Measurements from ENCODE around the gene CPLX3. TPM values are rescaled to one million over a fixed set of nuclear protein-coding genes. Genes with fewer than 3 reads are reported as not detected.

CPLX3 gene
- total RNA-seq, 3 donors from 2014 or later, result 0.66 TPM; not detected in 2

GRCh38 chr15:74780523-74781430, 45.6 kb upstream of the CPLX3 start:
- H3K4me3 ChIP-seq, result peak overlapping the region in 2 of 3 donors; percentile 71 to 99

GRCh38 chr15:74781431-74782258, 44.8 kb upstream of the CPLX3 start, which contains the start of gene CSK:
CSK (plus strand) TSS chr15:74782080; CDS start chr15:74798298, 16,218 bp downstream.
- H3K4me1 ChIP-seq, result peaks cover 7 to 37% of the 10 kb centered on the region in 2 donors
- no peaks in the 10 kb centered on the region for H3K36me3 ChIP-seq
- peak within 1 kb of the TSS; percentile 81 to 96 for H3K27ac ChIP-seq
- no peak for DNase-seq (ENCODE audit: low spot score in 2 of 2)
- no peaks in the 10 kb centered on the region for H3K9me3 ChIP-seq
- TF ChIP-seq, protein P1, sequence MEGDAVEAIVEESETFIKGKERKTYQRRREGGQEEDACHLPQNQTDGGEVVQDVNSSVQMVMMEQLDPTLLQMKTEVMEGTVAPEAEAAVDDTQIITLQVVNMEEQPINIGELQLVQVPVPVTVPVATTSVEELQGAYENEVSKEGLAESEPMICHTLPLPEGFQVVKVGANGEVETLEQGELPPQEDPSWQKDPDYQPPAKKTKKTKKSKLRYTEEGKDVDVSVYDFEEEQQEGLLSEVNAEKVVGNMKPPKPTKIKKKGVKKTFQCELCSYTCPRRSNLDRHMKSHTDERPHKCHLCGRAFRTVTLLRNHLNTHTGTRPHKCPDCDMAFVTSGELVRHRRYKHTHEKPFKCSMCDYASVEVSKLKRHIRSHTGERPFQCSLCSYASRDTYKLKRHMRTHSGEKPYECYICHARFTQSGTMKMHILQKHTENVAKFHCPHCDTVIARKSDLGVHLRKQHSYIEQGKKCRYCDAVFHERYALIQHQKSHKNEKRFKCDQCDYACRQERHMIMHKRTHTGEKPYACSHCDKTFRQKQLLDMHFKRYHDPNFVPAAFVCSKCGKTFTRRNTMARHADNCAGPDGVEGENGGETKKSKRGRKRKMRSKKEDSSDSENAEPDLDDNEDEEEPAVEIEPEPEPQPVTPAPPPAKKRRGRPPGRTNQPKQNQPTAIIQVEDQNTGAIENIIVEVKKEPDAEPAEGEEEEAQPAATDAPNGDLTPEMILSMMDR (IDR thresholded peaks at IDR 0.05), result peak in 2 of 3 donors; percentile 30 to 78
- TF ChIP-seq POLR2A (IDR thresholded peaks at IDR 0.05) (no peak), POLR2AphosphoS5 (IDR thresholded peaks at IDR 0.05) (peak in 1 of 3 donors; percentile 11)
- peak within 1 kb of the TSS; percentile 71 to 99 (median 81) for H3K4me3 ChIP-seq
- intact Hi-C loops (cut with DNase I; ENCODE audit: low total_unique reads), result no loop called here
- H3K27me3 ChIP-seq, result no peaks in the 10 kb centered on the region

More at GRCh38 chr15:74780523-74781430, 45.6 kb upstream of the CPLX3 start:
- intact Hi-C loops (cut with DNase I; ENCODE audit: low total_unique reads), result no loop called here
- no peak for DNase-seq (ENCODE audit: low spot score in 2 of 2)
- TF ChIP-seq POLR2AphosphoS5 (IDR thresholded peaks at IDR 0.05) (no peak), POLR2A (IDR thresholded peaks at IDR 0.05) (no peak)
- TF ChIP-seq, protein P1 (IDR thresholded peaks at IDR 0.05), result no peak
- Histone ChIP-seq H3K4me1 (peaks cover 7 to 37% of the 10 kb centered on the region in 2 donors), H3K27me3 (no peaks in the 10 kb centered on the region), H3K9me3 (no peaks in the 10 kb centered on the region), H3K27ac (no peak overlapping the region), H3K36me3 (no peaks in the 10 kb centered on the region)

DNA sequence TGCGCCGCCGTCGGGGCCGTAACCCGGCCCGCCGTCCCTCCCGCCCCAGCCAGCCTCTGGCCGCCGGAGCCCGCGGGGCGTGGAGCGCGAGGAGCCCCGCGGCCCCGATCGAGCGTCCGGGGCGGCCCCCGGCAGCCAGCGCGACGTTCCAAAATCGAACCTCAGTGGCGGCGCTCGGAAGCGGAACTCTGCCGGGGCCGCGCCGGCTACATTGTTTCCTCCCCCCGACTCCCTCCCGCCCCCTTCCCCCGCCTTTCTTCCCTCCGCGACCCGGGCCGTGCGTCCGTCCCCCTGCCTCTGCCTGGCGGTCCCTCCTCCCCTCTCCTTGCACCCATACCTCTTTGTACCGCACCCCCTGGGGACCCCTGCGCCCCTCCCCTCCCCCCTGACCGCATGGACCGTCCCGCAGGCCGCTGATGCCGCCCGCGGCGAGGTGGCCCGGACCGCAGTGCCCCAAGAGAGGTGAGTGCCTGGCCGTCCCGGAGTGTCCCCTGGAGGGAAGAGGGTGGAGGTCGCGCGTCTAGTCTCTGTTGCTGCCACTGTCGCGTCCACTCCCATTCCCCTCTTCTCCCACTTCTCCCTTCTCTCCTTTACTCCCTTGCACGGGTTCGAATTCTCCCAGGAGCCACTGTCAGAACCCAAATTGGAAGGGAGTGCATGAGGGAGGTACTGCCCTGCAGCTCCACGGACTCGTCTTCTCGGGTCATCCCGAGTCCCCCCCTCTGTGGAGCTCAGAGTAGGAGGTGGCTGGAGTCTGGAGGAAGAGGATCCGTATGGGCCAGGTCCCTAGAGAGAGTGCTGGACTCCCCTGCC, 44.0 kb upstream of the CPLX3 start:
- no peak for DNase-seq (ENCODE audit: low spot score in 2 of 2)
- Histone ChIP-seq H3K36me3 (no peaks in the 10 kb centered on the region), H3K27ac (peak overlapping the region; percentile 81 to 96), H3K9me3 (no peaks in the 10 kb centered on the region), H3K4me3 (peak overlapping the region; percentile 71 to 99 (median 81)), H3K4me1 (peaks cover 13 to 38% of the 10 kb centered on the region in 2 donors), H3K27me3 (no peaks in the 10 kb centered on the region)
- intact Hi-C loops (cut with DNase I; ENCODE audit: low total_unique reads), result no loop called here
- TF ChIP-seq, protein P1 (IDR thresholded peaks at IDR 0.05), result no peak
- no peak for TF ChIP-seq POLR2AphosphoS5 (IDR thresholded peaks at IDR 0.05)
- TF ChIP-seq POLR2A (IDR thresholded peaks at IDR 0.05), result no peak

DNA sequence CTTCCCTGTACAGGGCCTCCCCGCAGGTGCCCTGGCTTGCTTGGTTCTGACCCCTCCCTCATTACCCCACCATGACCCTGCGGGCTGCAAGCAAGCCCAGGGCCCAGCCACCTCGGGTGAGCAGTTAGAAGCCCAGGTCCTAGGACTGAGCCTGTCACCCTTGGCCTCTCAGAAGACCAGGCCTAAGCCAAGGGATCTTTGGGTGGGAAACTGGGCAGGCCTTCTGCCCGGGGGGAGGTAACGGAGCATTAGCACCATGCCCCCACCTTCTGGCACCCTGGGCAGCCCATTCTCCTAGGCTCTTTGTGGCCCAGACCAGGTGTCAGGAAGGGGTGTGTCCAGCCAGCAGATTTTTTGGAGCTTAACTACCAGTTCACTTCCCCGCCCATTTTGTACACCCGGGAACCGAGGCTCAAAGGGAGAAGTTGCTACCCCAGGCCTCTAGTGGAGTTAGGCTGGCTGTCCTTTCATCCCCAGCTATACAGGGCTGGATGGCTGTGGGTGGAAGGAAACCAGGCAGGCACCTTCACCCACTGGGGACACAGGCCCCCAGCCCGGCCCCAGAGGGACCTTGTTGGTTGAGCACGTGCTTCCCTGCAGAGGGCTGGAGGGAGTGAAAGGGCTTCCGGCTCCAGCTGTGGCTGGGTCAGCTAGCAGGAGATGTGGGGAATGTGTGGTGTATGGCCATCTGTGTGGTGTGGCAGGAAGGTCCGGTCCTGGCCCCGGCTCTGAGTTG, 43.2 kb upstream of the CPLX3 start:
- intact Hi-C loops (cut with DNase I; ENCODE audit: low total_unique reads), result no loop called here
- no peak for DNase-seq (ENCODE audit: low spot score in 2 of 2)
- H3K4me3 ChIP-seq, result peak overlapping the region; percentile 71 to 99 (median 81)
- H3K36me3 ChIP-seq, result no peaks in the 10 kb centered on the region
- TF ChIP-seq POLR2A (IDR thresholded peaks at IDR 0.05) (no peak), POLR2AphosphoS5 (IDR thresholded peaks at IDR 0.05) (no peak)
- TF ChIP-seq, protein P1 (IDR thresholded peaks at IDR 0.05), result no peak
- no peaks in the 10 kb centered on the region for H3K27me3 ChIP-seq
- H3K27ac ChIP-seq, result peak overlapping the region; percentile 81 to 96
- peaks cover 13 to 38% of the 10 kb centered on the region in 2 donors for H3K4me1 ChIP-seq
- H3K9me3 ChIP-seq, result no peaks in the 10 kb centered on the region

Measured in breast epithelium (tissue), 4 donors.